Ishikawa (cell line): ENCODE measurements around the gene PDZD7.

Source experiments
- CEBPB ChIP-seq: IDR thresholded peaks from 2 replicates; pipeline ENCODE4 v1.6.1; 2012
- CREB1 ChIP-seq: IDR thresholded peaks from 2 replicates; pipeline ENCODE4 v1.6.1; 2012; ENCODE audit warnings: low read depth
- EGR1 ChIP-seq: IDR thresholded peaks from 2 replicates; pipeline ENCODE4 v1.6.1; 2012
- EP300 ChIP-seq: IDR thresholded peaks from 2 replicates; pipeline ENCODE4 v1.6.1; 2012; ENCODE audit warnings: borderline replicate concordance
- FOXM1 ChIP-seq: IDR thresholded peaks from 2 replicates; pipeline ENCODE4 v1.6.1; 2012; ENCODE audit warnings: low read depth, borderline replicate concordance
- NFIC ChIP-seq: IDR thresholded peaks from 2 replicates; pipeline ENCODE4 v1.6.1; 2012
- RAD21 ChIP-seq: IDR thresholded peaks from 2 replicates; pipeline ENCODE4 v1.6.1; 2012; ENCODE audit warnings: low read depth
- TAF1 ChIP-seq: IDR thresholded peaks from 2 replicates; pipeline ENCODE4 v1.6.1; 2012; ENCODE audit warnings: low read depth, mild to moderate bottlenecking
- TCF12 ChIP-seq: IDR thresholded peaks from 2 replicates; pipeline ENCODE4 v1.6.1; 2012; ENCODE audit warnings: low read depth
- TEAD4 ChIP-seq: IDR thresholded peaks from 2 replicates; pipeline ENCODE4 v1.6.1; 2012
- YY1 ChIP-seq: IDR thresholded peaks from 2 replicates; pipeline ENCODE4 v1.6.1; 2012; ENCODE audit warnings: low read depth
- ZBTB7A ChIP-seq: IDR thresholded peaks from 2 replicates; pipeline ENCODE4 v1.6.1; 2012; ENCODE audit warnings: low read depth
- TF ChIP-seq, protein P1 (sequence below): IDR thresholded peaks from 2 replicates; pipeline ENCODE4 v1.6.1; 2012; ENCODE audit warnings: low read depth, mild to moderate bottlenecking
- TF ChIP-seq, protein P2 (sequence below): IDR thresholded peaks from 2 replicates; pipeline ENCODE4 v1.6.1; 2012
- TF ChIP-seq, protein P3 (sequence below): IDR thresholded peaks from 2 replicates; pipeline ENCODE4 v1.6.1; 2012

Gene PDZD7

DNA sequence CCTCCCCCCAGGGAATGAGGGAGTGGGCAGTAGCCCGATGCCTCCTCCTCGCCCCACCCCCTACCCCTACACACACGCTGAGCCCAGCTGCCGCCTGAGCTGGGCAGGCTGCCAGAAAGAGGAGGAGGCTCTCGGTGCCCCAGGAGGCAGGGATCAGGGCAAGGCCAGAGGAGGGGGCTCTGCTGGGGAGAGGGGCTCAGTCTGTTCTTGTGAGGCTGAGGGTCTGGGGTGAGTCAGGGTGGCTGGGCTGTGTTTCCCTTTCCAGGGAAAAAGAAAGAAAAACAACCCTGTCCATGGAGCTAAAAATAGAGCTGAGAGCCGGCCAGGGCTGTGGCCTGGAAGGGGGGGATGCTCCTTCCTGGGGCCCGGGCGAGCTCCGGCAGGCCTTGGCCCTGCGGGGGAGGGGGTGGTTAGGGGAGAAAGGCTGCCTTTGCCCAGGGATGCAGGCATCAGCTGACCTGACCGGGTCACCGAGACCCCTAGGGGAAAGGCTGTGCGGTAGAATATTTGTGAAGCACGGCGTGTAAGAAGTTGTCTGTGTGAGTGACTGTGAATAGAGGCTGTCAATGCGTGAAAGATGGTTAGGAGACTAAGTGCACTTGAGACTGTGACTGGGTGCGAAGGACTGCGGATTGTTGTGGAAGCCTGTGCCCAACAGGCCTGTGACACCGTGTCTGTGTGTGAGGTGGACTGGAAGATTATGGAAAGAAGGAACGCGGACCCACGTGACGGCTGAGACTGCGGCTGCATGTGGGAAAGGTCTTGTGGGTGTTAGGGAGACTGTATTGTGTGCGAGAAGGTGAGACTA lies 32.5 kb downstream of the PDZD7 start:
- TF ChIP-seq TCF12, result peak; percentile 65; the same call in 1 of the 2 replicates
- peak; percentile 26; the same call in 1 of the 2 replicates for TF ChIP-seq TEAD4
- peak; percentile 49; the same call in 1 of the 2 replicates for TF ChIP-seq EGR1
- peak; percentile 96 for TF ChIP-seq ZBTB7A
- TF ChIP-seq CREB1, result no peak
- 0 out of 2 replicates have a peak, but pooled peaks have one; percentile 7 for TF ChIP-seq FOXM1
- TF ChIP-seq CEBPB, result no peak
- TF ChIP-seq, protein P1, sequence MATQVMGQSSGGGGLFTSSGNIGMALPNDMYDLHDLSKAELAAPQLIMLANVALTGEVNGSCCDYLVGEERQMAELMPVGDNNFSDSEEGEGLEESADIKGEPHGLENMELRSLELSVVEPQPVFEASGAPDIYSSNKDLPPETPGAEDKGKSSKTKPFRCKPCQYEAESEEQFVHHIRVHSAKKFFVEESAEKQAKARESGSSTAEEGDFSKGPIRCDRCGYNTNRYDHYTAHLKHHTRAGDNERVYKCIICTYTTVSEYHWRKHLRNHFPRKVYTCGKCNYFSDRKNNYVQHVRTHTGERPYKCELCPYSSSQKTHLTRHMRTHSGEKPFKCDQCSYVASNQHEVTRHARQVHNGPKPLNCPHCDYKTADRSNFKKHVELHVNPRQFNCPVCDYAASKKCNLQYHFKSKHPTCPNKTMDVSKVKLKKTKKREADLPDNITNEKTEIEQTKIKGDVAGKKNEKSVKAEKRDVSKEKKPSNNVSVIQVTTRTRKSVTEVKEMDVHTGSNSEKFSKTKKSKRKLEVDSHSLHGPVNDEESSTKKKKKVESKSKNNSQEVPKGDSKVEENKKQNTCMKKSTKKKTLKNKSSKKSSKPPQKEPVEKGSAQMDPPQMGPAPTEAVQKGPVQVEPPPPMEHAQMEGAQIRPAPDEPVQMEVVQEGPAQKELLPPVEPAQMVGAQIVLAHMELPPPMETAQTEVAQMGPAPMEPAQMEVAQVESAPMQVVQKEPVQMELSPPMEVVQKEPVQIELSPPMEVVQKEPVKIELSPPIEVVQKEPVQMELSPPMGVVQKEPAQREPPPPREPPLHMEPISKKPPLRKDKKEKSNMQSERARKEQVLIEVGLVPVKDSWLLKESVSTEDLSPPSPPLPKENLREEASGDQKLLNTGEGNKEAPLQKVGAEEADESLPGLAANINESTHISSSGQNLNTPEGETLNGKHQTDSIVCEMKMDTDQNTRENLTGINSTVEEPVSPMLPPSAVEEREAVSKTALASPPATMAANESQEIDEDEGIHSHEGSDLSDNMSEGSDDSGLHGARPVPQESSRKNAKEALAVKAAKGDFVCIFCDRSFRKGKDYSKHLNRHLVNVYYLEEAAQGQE, result no peak
- TF ChIP-seq, protein P2, sequence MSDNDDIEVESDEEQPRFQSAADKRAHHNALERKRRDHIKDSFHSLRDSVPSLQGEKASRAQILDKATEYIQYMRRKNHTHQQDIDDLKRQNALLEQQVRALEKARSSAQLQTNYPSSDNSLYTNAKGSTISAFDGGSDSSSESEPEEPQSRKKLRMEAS, result no peak
- peak; percentile 95 for TF ChIP-seq NFIC
- no peak for TF ChIP-seq TAF1
- TF ChIP-seq, protein P3, sequence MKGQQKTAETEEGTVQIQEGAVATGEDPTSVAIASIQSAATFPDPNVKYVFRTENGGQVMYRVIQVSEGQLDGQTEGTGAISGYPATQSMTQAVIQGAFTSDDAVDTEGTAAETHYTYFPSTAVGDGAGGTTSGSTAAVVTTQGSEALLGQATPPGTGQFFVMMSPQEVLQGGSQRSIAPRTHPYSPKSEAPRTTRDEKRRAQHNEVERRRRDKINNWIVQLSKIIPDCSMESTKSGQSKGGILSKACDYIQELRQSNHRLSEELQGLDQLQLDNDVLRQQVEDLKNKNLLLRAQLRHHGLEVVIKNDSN, result peak; percentile 72
- no peak for TF ChIP-seq EP300
- TF ChIP-seq RAD21, result no peak

DNA sequence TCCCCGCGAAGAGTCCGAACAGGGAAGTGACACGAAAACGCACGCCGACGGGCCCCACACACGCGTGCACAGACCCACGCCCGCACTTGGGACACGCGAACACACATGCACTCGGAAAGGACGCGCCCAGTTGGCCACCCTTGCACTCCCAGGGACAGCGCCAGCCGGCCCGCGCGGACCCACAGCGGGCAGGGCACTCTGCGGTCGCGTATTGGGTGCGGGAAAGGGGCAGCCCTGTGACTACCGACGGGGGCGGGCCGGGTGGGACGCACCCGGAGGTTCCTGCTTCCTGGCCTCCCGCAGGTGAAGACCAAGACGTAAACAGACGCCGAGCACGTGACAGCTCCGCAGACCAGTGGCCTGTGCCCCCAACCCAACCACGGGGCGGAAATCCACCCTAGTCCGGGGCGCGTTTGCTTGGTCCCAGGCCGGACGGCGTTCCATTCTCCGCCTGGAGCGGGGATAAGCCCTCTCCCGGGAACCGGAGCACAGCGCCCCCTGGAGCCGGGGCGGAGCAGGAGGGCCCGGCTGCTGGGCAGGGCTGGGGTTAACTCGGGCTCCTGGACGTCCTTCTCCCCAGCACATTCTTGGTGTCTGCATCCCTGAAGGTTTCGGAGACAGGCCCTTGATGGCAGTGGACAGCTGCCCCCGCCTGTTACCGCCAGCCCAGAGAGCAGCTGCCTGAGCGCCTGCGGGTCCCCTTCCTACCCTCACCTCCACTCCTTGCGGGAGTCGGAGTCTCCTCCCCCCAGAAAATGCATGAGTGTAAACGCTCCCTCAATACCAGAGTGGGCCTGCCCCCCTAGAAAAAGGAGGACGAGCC lies 33.4 kb downstream of the PDZD7 start:
- peak; percentile 29; the same call in 1 of the 2 replicates for TF ChIP-seq TCF12
- no peak for TF ChIP-seq EGR1
- TF ChIP-seq TAF1, result no peak
- no peak for TF ChIP-seq TEAD4
- no peak for TF ChIP-seq ZBTB7A
- TF ChIP-seq, protein P3, result peak; percentile 94
- peak; percentile 51; the same call in 1 of the 2 replicates for TF ChIP-seq FOXM1
- no peak for TF ChIP-seq EP300
- TF ChIP-seq, protein P2, result peak; percentile 87
- TF ChIP-seq RAD21, result peak; percentile 19; the same call in 1 of the 2 replicates
- TF ChIP-seq, protein P1, result no peak
- TF ChIP-seq YY1, result no peak; the same call in 1 of the 2 replicates
- no peak for TF ChIP-seq CEBPB
- no peak for TF ChIP-seq NFIC
- TF ChIP-seq CREB1, result no peak

DNA sequence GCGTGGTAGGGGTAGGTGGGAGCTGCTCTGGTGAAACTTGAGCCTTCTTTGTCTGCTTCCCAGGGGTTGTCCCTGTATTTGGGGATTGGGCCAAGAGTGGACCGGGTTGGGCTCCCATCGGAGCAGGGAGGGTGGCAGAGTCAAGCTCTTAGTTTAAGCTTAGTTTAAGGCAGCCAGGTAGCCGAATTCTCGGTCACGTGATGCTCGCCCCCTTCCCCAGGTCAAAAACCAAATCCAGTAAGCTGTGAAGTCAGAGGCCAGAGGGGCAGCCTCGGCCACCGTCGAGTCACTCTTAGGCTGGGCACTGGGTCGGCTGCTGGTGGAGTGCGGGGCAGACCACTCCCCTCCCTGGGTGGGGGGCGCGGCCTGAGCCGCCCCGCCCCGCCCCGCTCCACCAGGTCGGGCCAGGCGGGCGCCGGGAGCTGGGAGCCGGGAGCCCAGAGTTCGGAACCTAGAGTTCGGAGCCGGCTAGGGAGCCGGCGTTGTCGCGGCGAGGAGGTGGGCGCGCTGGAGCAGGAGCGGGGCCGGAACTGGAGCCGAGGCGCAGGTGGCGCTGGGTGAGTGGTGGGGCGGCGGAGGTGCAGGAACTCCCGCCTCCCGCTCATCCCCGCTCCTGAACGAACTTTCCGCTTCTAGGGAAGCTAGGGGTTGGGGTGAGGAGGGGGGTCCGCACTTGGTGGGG lies 34.1 kb downstream of the PDZD7 start:
- no peak; the same call in 1 of the 2 replicates for TF ChIP-seq NFIC
- TF ChIP-seq YY1, result no peak; the same call in 1 of the 2 replicates
- peak; percentile 65; the same call in 1 of the 2 replicates for TF ChIP-seq TAF1
- TF ChIP-seq, protein P3, result peak; percentile 93
- no peak for TF ChIP-seq RAD21
- peak; percentile 4; the same call in 1 of the 2 replicates for TF ChIP-seq EGR1
- TF ChIP-seq, protein P2, result no peak
- peak; percentile 96 for TF ChIP-seq ZBTB7A
- TF ChIP-seq CREB1, result no peak

DNA sequence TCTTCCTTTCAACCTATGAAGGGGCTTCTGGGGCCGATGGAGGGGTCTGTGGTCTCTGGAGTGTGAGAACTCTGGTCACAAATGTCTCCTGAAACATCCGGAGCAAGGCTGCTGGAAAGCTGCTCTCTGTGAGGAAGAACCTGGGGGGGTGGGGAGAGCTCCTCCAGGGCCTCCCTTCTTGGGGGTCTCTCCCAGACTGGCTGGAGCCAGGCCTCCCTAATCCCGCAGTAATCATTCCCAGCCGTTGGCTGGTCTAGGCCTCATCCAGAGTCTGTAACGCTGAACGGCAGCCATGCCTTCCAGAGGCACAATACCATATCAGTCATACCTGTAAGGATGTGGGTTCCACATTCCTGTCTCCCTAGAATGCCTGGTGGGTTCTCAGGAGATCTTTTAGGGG lies 35.7 kb downstream of the PDZD7 start:
- TF ChIP-seq CREB1, result no peak
- TF ChIP-seq, protein P2, result no peak
- TF ChIP-seq YY1, result no peak
- TF ChIP-seq NFIC, result no peak
- TF ChIP-seq CEBPB, result no peak
- TF ChIP-seq ZBTB7A, result no peak
- no peak for TF ChIP-seq TCF12
- TF ChIP-seq, protein P3, result no peak
- TF ChIP-seq EGR1, result no peak
- no peak for TF ChIP-seq FOXM1
- no peak for TF ChIP-seq TEAD4
- TF ChIP-seq RAD21, result no peak
- TF ChIP-seq, protein P1, result no peak
- TF ChIP-seq TAF1, result no peak
- no peak for TF ChIP-seq EP300
